SK-N-SH (cell line): ENCODE data around the gene MAB21L1. TPM values are rescaled to one million over a fixed set of nuclear protein-coding genes. Genes with fewer than 3 reads are reported as not detected.

ENCODE experiments used
- CTCF ChIA-PET: fragments of 300-600, 350-600 bp; formaldehyde crosslinking; extraction: SDS; loops from one replicate; lab custom pipeline; 2021; lab: Yijun Ruan, JAX
- POLR2A ChIA-PET: fragments of 350-600 bp; sonication (Branson Sonifier 250); formaldehyde crosslinking; extraction: SDS; loops from one replicate; lab custom pipeline; 2020; ENCODE audit warnings: antibody characterized with exemption, inconsistent platforms; lab: Yijun Ruan, JAX
- DNase-seq: peaks from one replicate; pipeline ENCODE4 v3.0.0; 2012
- H2AFZ ChIP-seq: fragments of 200-600 bp; sonication (generic); 2 replicates; pipeline ENCODE4 v1.8.1; 2016; ENCODE audit warnings: antibody characterized with exemption, mild to moderate bottlenecking, low read depth
- H3F3A ChIP-seq: fragments of 200-600 bp; sonication (generic); replicated peaks from 2 replicates; pipeline ENCODE3; 2016; ENCODE audit warnings: antibody characterized with exemption, mild to moderate bottlenecking; ENCODE audit not compliant: insufficient read depth
- H3K27ac ChIP-seq, 2 experiments: fragments of 200-500 bp in 1 of 2; fragments of 200-600 bp in 1 of 2; sonication (Bioruptor generic) in 1 of 2; sonication (generic), shearing (Covaris generic) in 1 of 2; 2 replicates each; pipeline versions ENCODE4 v1.5.1 to v1.6.1; 2014 to 2016; ENCODE audit warnings: low read depth in 2 of 2, inconsistent platforms in 1 of 2, low read length in 1 of 2, mild to moderate bottlenecking in 1 of 2, mixed read lengths in 1 of 2
- H3K27me3 ChIP-seq: fragments of 200-600 bp; sonication (generic), shearing (Covaris generic); 2 replicates; pipeline ENCODE4 v1.6.1; 2016; ENCODE audit warnings: mixed run types; ENCODE audit not compliant: insufficient read depth
- H3K36me3 ChIP-seq, 2 experiments: fragments of 200-500 bp in 1 of 2; fragments of 200-600 bp in 1 of 2; sonication (Bioruptor generic) in 1 of 2; sonication (generic) in 1 of 2; replicated peaks in 1 of 2; 2 replicates each; pipeline versions ENCODE3 to v1.5.1; 2014 to 2016; ENCODE audit warnings: low read length in 1 of 2, mild to moderate bottlenecking in 1 of 2; ENCODE audit not compliant: insufficient read depth in 2 of 2, control insufficient read depth in 1 of 2
- H3K4me1 ChIP-seq, 2 experiments: fragments of 200-500 bp in 1 of 2; fragments of 200-600 bp in 1 of 2; sonication (Bioruptor generic) in 1 of 2; sonication (generic), shearing (Covaris generic) in 1 of 2; 2 replicates each; pipeline versions ENCODE4 v1.5.1 to v1.6.1; 2014 to 2016; ENCODE audit warnings: low read depth in 1 of 2, low read length in 1 of 2, mixed run types in 1 of 2; ENCODE audit not compliant: insufficient read depth in 2 of 2, control insufficient read depth in 1 of 2
- H3K4me2 ChIP-seq: fragments of 200-600 bp; sonication (generic), shearing (Covaris generic); 2 replicates; pipeline ENCODE4 v1.6.1; 2017; ENCODE audit warnings: mixed run types
- H3K4me3 ChIP-seq, 2 experiments: fragments of 200-500 bp in 1 of 2; fragments of 200-600 bp in 1 of 2; sonication (Bioruptor generic) in 1 of 2; sonication (generic), shearing (Covaris generic) in 1 of 2; 2 replicates each; pipeline versions ENCODE4 v1.5.1 to v1.8.1; 2014 to 2016; ENCODE audit warnings: low read depth in 2 of 2, inconsistent platforms in 1 of 2, low read length in 1 of 2, mild to moderate bottlenecking in 1 of 2, mixed read lengths in 1 of 2, moderate library complexity in 1 of 2
- H3K79me2 ChIP-seq: fragments of 200-600 bp; sonication (generic); 2 replicates; pipeline ENCODE4 v1.8.1; 2017; ENCODE audit warnings: mild to moderate bottlenecking; ENCODE audit not compliant: insufficient read depth
- H3K9ac ChIP-seq: fragments of 200-600 bp; sonication (generic); 2 replicates; pipeline ENCODE4 v1.6.1; 2017; ENCODE audit warnings: mixed run types
- H3K9me2 ChIP-seq: fragments of 200-600 bp; sonication (generic); 2 replicates; pipeline ENCODE4 v1.6.1; 2017; ENCODE audit warnings: mixed run types
- H3K9me3 ChIP-seq: fragments of 200-600 bp; sonication (generic); 2 replicates; pipeline ENCODE4 v1.6.1; 2017; ENCODE audit warnings: mixed run types, mild to moderate bottlenecking, moderate library complexity
- H4K20me1 ChIP-seq: fragments of 200-600 bp; sonication (generic); 2 replicates; pipeline ENCODE4 v1.6.1; 2017; ENCODE audit warnings: mild to moderate bottlenecking, mixed run types; ENCODE audit not compliant: insufficient read depth
- ELF1 ChIP-seq: IDR thresholded peaks from 2 replicates; pipeline ENCODE4 v1.4.0; 2012
- FOSL2 ChIP-seq: IDR thresholded peaks from 2 replicates; pipeline ENCODE4 v1.4.0; 2012; ENCODE audit warnings: low read depth, mild to moderate bottlenecking, moderate library complexity, borderline replicate concordance
- GATA2 ChIP-seq: sonication (generic); formaldehyde crosslinking; IDR thresholded peaks from 2 replicates; pipeline ENCODE4 v1.5.0; 2020; ENCODE audit warnings: mild to moderate bottlenecking, missing genetic modification reagents
- IRF3 ChIP-seq: fragments of 150-350 bp; IDR thresholded peaks from 2 replicates; pipeline ENCODE4 v1.6.1; 2016; ENCODE audit warnings: mild to moderate bottlenecking, low read depth, low read length
- MXI1 ChIP-seq: IDR thresholded peaks from 2 replicates; pipeline ENCODE4 v1.6.1; 2012; ENCODE audit warnings: mild to moderate bottlenecking, low read depth, low read length, improper control_type of control experiment
- NFIC ChIP-seq: IDR thresholded peaks from 2 replicates; pipeline ENCODE4 v1.4.0; 2012; ENCODE audit warnings: borderline replicate concordance
- POLR2AphosphoS5 ChIP-seq: IDR thresholded peaks from 2 replicates; pipeline ENCODE4 v1.6.1; 2012; ENCODE audit warnings: low read depth, low read length
- RAD21 ChIP-seq: IDR thresholded peaks from 2 replicates; pipeline ENCODE4 v1.6.1; 2012; ENCODE audit warnings: mild to moderate bottlenecking, low read length
- SIN3A ChIP-seq: IDR thresholded peaks from 2 replicates; pipeline ENCODE4 v1.6.1; 2012; ENCODE audit warnings: low read depth, mild to moderate bottlenecking, low read length, moderate library complexity, borderline replicate concordance
- USF2 ChIP-seq: fragments of 150-350 bp; IDR thresholded peaks from 2 replicates; pipeline ENCODE4 v1.6.1; 2017; ENCODE audit warnings: antibody characterized with exemption, low read length, low read depth, borderline replicate concordance
- YY1 ChIP-seq: IDR thresholded peaks from 2 replicates; pipeline ENCODE4 v1.4.0; 2012; ENCODE audit warnings: low read depth, mild to moderate bottlenecking
- WGBS: methylation state at CpG from one replicate; pipeline ENCODE4 v1.1.6; 2017; ENCODE audit warnings: low lambda C conversion rate; 5-methylcytosine and 5-hydroxymethylcytosine counted together
- polyA plus RNA-seq, 3 experiments: library from polyadenylated mRNA; depleted of rRNA; stranded (reverse); fragments of >200 nt; gene quantifications; 2 replicates each; pipeline ENCODE4 v1.2.3, GENCODE V29; 2012
- TF ChIP-seq, protein P1 (sequence below): IDR thresholded peaks from 2 replicates; pipeline ENCODE4 v1.4.0; 2012; ENCODE audit warnings: low read depth

Gene MAB21L1
- polyA plus RNA-seq, 1 of the 3 experiments (the other 2 are of a cell fraction), result 42.3 TPM

DNA sequence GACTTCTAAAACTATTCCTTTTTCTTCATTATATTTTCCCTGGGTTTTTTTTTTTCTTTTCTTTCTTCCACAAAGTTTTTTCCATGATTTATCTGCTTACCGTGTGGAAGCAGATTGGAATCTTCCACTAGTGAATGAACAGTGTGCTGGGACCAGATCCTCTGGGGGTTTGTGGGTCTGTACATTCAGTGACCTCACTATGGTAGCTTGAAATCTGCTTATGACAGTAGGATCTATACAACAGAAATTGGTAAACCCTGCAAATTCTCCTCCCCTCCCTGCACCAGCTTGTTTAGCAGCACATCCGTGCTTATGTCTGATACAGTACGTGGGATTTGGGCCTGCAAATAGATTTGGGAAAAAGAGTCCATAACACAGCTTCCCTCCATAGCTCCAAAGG is 26.0 kb upstream of the MAB21L1 start:
- no peak for DNase-seq
- peak overlapping the region; percentile 28; the same call in 1 of the 2 replicates for H3K4me2 ChIP-seq
- peak overlapping the region in 1 of 2 experiments; percentile 86; a peak in 2 of 4 replicates for H3K27ac ChIP-seq
- peaks cover 9 to 33% of the 10 kb centered on the region in 2 experiments; a peak in 3 of 4 replicates for H3K4me1 ChIP-seq
- no peaks in the 10 kb centered on the region for H3K27me3 ChIP-seq
- H3F3A ChIP-seq, result no peaks in the 10 kb centered on the region
- no peaks in the 10 kb centered on the region for H3K9me3 ChIP-seq
- no peak overlapping the region for H2AFZ ChIP-seq
- no peak overlapping the region for H3K4me3 ChIP-seq
- TF ChIP-seq MXI1 (no peak), GATA2 (CRISPR knock-in tag) (peak; percentile 37), ELF1 (no peak), RAD21 (no peak), USF2 (no peak), FOSL2 (no peak)
- TF ChIP-seq, protein P1, sequence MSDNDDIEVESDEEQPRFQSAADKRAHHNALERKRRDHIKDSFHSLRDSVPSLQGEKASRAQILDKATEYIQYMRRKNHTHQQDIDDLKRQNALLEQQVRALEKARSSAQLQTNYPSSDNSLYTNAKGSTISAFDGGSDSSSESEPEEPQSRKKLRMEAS, result no peak
- H4K20me1 ChIP-seq, result no peaks in the 10 kb centered on the region
- ChIA-PET CTCF (interaction anchor here (1.4 to 1.5 kb wide), 2 partner anchors 26 to 338 kb away, joined by 4 to 5 read pairs; partner anchors contain the start of gene MAB21L1), POLR2A (interaction anchor here (0.6 to 1.2 kb wide), 3 partner anchors 14 to 25 kb away, joined by 3 to 10 read pairs (median 3); partner anchors contain the start of gene MAB21L1)
- H3K9me2 ChIP-seq, result no peaks in the 10 kb centered on the region
- H3K9ac ChIP-seq, result no peak overlapping the region
- H3K79me2 ChIP-seq, result peaks cover 3% of the 10 kb centered on the region; the same call in 1 of the 2 replicates
- H3K36me3 ChIP-seq, result no peaks in the 10 kb centered on the region
- 62% methylated on average over 3 of the region's 3 CpGs for WGBS

DNA sequence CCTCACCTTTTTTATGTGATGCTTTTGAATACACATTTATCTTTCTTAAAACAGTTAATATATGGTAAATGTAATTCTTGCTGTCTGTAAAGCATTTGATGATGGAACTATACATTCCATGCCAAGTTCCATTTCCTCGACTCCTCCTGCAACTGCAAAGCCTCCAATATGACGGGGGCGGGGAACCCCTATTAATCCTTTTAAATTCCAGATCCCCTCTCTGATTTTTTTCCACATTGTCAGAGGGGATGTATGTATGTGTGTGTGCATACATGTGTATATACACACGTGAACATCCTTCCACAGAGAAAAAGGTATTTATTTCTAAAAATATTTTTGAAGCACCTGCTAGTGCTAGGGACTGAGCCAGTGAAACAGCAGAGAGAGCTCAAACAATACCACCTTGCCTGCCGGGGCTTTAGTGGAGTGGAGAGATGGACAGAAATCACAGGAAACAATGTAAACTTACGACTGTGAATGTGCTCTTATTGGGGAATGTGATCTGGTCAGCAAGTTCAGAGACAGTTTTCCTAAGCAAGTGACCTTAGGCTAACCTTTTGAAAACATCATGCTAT is 25.3 kb upstream of the MAB21L1 start:
- 58% methylated on average over 6 of the region's 6 CpGs for WGBS
- Histone ChIP-seq H3K27me3 (no peaks in the 10 kb centered on the region), H3K4me3 (no peak overlapping the region), H4K20me1 (no peaks in the 10 kb centered on the region), H3K27ac (peak overlapping the region in 1 of 2 experiments; percentile 86; a peak in 2 of 4 replicates), H3K9me2 (no peaks in the 10 kb centered on the region), H3K9me3 (no peaks in the 10 kb centered on the region), H3K9ac (no peak overlapping the region), H3K36me3 (no peaks in the 10 kb centered on the region), H2AFZ (no peak overlapping the region), H3K4me1 (peaks cover 9 to 33% of the 10 kb centered on the region in 2 experiments; a peak in 3 of 4 replicates), H3F3A (no peaks in the 10 kb centered on the region), H3K79me2 (peaks cover 3% of the 10 kb centered on the region; the same call in 1 of the 2 replicates), H3K4me2 (peak overlapping the region; percentile 28)
- no peak for DNase-seq
- ChIA-PET CTCF (interaction anchor here (1.0 to 1.8 kb wide), 4 partner anchors 11 to 337 kb away, joined by 3 to 5 read pairs (median 4); partner anchors contain the start of gene MAB21L1), POLR2A (interaction anchor here (0.6 to 1.3 kb wide), 4 partner anchors 15 to 25 kb away, joined by 3 to 10 read pairs (median 4); partner anchors contain the start of gene MAB21L1)
- no peak for TF ChIP-seq POLR2AphosphoS5
- no peak for TF ChIP-seq MXI1
- no peak for TF ChIP-seq YY1
- TF ChIP-seq NFIC, result no peak
- TF ChIP-seq SIN3A, result no peak
- TF ChIP-seq IRF3, result no peak
- no peak for TF ChIP-seq RAD21
